ENCODE data around the gene SPOCK1.

Gene SPOCK1

DNA sequence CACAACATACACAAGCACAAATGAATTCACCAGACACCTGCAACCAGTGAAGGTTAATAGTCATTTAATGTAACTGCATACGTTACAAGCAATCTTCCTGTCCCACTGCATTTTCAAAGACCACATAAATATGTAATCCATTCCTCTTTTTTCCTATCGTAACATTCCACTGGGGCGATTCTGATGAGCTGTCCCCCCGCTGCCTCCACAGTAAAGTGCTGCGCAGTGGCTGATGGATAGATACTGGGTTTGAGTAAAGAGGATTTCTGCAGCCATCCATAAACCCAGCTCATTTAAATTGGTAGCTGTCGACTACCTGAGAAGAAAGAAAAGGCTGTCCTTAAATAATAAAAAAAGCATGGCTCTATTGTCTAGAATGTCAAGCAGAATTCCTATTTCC is 181.1 kb downstream of the SPOCK1 start:
- no peak for DNase-seq

DNA sequence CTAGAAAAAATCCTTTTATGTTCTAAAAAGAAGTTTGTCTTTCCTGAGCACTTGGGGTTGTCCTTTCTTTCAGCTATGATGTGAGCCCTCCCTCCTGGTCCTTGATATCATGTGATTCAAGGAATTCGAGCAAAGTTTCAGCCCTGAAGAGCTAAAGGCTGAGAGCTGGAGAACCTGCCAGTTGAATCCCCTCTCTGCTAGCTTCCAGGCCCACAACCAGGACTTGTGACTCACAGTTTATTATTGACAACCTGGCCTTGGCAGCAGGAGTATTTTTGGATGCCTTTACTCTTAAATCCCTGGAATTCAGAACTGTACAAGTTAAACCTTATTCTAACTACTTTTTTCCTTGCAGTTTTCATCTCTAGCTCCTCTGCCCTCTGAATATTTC is 182.8 kb downstream of the SPOCK1 start:
- DNase-seq: no peak

DNA sequence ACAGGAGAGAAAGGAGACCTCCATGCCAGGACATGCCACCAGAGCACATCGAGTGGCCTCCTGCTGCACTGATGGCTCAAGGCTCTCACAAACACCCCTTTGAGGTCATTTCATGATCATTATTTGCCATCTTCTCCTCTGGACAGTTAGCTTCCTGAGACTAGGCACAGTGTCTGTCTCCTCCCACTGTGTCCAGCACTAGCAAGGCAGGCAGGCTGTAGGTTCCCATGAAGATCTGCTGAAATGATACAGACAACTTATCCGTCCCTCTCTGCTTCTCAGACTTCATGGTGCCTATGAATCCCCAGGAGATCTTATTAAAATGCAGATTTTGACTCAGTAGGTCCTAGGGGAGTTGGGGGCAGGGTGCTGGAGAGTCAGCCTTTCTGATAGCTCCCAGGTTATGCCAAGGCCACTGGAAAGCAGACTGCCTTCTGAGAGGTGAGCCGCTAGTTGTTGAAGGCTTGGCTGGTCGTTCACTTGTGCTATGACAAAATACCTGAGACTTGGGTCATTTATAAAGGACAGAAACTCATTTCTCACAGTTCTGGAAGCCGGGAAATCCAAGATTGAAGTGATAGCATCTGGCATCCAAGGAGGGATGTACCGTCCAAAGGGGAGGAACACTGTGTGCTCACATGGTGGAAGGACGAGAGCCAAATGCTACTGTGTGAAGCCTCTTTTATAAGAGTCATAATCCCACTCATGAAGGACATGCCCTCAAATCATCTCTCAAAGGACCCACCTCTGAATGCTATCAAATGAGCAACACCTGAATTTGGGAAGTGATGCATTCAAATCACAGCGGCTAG is 183.4 kb downstream of the SPOCK1 start:
- DNase-seq: no peak

DNA sequence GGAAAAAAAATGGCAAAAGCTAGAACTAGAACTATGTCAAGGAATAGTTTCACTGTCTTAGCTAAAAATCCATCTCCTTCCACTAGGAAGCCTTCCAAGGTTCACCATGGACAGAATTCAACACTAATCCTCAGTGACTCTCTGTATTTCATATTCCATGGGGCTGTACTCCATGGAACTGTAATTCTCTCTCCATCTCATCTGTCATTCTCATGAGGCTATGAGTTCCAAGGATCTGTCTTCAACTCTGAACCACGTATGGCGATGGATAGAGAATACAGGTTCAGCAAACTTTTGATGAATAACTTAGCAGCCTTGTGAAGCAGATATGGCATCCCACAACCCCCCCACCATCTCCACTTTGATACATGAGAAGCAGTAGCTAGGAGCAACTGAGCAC is 184.0 kb downstream of the SPOCK1 start:
- DNase-seq: no peak

DNA sequence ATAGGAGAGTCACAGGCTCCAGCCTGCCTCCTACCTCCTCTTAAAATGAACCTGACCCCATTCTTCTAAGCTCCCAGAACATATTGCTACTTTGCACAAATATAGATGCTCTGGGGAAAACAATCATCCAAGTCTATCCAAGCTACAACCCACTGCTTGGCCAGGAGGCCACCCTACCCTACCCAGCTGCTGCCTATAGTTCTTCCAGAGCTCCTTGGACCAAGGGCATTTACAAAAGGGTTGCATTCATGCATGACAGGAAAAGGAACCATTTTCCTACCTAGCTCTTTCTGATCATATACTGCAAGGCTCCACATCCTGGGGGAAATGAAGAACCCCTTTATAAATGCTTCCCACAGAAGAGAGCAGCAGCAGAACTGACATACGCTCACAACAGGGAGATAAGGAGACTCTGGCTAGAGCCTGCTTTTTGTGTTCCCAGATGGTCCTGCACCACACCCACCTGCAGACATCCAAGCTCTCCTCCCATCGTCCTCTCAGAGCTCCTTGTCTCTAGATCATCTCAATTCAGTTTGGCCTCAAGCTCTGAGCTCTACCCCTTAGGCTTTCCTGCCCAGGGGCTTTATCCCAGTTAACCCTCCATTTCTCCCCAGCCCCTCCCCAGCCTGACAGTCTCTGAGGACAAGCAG is 185.5 kb downstream of the SPOCK1 start:
- no peak for DNase-seq

DNA sequence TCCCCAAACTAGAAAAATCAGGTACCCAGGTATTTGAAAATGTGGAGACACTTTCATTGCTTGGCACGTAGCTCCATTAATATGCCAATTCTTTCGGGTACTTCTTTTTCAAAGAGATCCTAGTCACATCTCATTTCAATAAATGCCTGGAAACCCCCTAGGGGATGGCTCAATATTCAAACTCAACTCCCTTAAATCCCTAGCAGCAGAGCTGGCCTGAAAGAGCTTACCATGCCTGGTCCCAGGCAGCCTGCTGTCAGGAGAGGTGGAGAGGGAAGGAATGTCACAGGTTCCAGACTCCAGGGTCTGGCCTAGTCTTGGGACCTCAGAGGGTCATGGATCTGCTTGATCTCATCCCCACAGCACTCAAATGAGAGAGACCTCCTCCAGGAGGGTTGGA is 187.1 kb downstream of the SPOCK1 start:
- no peak for DNase-seq

DNA sequence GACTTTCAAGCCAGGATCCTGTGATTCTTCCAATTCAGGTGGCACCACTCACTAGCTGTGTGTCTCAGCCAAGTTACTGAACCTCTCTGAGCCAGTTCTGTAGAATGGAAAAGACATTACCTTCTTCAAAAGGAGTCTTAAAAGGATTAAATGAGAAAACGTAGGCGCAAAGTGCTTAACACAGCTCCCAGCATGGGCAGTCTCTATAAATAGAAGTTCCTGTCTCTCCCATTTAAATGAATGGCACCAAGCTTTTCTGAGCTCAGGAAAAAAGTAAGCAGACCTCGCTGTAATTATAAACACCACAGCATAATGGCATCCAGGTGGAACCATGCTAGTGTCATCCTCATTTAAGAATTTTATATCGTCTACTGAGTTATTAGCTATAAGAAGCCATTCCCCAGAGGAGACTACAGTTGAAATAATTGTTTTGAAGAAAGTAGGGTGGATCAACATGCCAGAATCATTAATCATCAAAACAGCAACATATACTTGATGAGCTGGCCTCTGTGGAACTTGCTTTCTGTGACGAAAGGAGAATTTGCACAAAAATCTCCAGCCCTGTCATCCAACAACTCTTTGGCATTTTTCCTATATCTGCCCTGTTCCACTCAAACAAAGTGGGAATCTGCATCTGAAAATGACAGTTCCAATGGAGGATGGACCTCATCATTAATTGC is 188.9 kb downstream of the SPOCK1 start:
- DNase-seq: no peak

DNA sequence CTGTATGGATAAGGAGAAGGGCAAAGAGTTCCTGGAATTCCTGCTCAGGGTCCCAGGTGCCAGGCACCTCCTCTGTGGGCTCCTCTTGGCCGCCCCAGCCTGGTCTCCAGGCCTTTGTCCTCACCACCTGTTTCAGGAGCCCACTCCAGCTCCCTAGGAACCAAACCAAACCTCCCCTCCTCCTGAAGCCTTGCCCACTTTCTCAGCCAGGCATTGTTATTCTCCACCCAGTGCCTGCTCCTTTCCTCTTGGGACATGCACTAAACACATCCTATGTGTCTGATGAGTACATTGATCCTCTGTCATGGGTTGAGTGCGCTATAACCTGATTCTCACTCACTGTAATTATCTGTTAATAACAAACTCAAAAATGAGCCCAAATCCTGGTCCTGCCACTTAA is 189.8 kb downstream of the SPOCK1 start:
- no peak for DNase-seq

DNA sequence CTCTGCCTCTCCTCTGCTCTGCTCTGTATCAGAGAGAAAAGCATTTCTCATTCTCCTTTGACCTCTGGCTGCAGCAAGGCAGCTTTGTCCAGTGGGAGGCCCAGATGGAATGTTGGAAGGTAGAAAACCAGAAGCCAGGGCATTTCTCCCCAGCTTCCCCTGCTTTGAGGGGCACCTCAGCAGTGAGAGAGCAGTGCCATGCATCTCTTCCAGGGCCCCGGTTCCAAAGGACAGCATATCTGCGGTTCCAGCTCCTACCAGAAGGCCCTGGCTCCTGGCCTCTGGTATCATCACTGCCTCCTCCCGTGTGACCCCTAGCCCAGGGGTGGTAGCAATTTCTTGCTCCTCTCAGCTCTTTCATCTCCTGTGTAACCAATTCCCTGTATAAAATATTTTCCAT is 190.8 kb downstream of the SPOCK1 start:
- no peak for DNase-seq

DNA sequence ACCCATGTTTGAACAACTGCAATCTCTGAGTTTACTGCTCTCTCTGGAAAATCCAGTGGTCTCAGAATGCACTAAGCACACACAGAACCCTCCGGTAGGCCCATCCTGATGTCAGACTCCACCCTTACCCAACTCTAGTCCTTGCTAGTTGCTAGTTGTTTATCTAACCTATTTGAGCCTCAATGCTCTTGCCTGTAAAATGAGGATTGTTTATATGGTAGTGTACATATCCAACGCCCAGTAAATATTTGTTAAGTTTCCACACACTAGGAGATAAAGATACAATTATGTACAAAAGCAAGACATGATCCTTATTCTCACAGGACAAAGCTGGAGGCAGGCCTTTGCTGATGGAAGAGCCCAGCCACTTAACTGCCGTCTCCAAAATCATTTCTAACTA is 192.2 kb downstream of the SPOCK1 start:
- no peak for DNase-seq

DNA sequence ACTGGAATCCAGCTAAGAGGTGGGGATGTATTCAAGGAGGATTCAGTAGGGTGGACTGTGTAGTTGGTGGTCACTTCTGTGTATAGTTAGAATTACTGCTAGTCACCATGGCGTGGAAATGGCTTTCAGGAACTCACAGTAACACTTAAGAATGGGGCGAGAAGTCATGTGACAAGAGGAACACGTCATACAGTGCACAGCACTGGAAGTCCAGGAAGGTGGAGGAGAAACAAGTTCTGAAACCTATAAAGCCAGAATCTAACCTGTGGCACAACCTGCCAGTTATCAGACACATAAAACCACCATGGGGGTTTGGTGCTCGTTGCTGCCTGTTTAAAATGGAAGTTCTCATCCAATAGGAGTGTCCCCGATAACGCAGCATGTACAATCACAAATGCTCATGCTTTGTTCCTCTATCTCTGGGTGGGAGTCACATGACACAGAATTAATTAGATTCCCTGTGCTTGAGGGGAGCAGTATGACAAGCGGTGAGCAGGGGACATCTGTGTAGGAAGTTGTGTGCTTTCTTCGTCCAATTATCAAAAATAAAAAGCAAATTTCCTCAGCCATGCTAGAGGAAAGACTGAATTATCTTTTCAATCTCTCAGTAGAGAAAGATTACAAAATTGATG is 193.0 kb downstream of the SPOCK1 start:
- DNase-seq: no peak

DNA sequence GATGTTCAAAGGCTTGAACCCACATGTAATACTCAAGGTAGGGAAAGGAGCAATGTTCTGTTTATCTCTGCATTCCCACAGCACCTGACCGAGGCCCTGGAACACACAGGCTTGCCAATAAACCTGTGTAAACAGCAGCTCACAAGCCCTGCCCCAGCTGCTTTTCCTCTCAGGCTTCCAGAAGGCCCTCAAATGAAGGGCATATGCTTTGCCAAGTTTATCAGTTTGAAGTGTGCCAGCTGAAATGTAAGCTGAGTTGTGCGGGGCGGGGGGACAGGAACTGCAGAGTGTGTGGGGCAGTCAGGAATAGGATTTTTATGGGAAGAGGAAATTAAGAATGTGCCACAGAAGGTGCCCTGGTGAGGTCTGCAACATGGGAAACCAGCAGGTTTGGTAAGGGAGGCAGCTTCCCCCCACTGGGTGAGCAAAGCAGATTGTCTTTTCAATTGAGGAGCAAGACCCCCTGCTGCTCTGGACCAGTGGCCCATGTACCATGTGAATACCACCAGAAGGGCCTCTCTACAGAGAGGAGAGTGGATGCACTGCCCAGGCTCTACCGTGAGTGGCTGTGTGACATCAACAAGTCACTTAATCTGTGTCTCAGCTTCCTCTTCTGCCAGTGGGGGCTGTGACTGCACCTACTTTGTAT is 194.8 kb downstream of the SPOCK1 start:
- no peak for DNase-seq

DNA sequence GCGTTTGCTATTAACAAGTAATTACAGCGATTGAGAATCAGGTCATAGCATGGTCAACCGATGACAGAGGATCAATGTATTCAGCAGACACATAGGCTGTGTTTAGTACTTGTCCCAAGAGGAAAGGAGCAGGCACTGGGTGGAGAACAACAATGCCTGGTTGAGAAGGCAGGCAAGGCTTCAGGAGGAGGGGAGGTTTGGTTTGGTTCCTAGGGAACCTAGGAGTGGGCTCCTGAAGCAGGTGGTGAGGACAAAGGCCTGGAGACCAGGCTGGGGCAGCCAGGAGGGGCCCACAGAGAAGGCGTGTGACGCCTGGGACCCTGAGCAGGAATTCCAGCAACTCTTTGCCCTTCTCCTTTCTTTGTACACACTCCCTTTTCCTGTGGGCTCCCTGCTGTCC is 195.6 kb downstream of the SPOCK1 start:
- DNase-seq: no peak

DNA sequence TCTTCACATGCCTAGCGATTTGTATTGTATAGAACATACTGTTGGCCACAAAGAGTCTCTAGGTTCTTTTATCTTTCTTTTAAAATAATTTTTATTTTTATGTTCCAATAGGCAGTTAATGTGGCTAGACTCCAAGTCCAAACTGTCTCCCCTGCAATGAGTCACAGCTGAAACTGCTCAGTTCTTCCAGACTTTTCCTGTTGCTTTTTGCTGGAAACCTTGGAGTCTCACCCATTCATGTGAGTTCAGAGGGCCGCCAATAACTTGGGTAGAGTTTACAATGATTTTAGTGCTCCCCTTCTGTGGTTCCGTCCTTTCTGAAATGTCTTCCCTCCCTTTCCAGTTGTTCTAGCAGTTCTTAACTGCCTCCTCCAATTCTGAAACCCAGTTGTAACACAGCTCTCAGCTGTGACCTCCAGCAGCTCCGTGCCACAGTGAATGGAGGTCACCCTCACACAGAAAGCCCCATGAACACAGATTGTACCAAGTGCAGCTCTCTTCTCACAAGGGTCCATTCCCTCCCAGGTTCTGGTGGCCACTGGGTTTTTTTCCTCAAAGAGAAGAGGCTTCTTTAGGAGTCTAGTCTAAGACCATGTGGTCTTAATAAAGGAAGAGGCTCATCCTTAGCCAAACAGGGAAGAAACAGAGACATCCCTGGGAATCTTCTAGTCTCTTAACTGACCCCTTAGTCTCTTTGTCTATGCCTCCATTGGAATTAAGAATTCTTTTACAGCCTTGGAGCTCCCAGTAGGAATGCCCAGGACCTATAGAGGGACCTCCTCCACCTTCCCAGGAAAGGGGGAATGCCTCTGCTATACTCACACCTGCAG is 198.5 kb downstream of the SPOCK1 start:
- DNase-seq: no peak

DNA sequence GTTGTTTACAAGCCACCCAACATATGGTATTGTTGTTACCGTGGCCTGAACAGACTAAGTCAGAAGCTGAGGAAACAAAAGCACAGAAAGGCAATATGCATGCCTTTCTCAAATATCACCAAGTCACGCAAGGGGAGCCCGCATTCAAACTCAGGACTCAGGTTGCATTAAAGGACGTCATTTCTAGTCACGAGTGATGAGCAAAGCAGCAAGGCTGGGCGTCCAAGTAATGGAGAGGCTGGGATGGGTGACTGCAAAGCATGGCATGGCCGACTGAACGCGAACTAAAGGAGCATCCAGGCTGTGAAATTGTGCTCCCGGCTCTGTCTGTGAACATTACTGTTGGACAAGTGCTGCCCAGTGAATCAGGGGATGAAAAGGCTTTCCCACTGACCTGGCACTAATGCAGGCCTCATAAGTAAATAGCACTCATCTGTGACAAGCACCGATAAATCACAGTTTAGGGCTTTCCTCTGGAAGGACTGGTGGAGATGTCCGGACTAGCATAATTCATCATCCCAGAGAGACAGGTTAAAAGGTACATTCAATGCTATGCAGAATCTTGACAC is 202.8 kb downstream of the SPOCK1 start:
- no peak for DNase-seq

DNA sequence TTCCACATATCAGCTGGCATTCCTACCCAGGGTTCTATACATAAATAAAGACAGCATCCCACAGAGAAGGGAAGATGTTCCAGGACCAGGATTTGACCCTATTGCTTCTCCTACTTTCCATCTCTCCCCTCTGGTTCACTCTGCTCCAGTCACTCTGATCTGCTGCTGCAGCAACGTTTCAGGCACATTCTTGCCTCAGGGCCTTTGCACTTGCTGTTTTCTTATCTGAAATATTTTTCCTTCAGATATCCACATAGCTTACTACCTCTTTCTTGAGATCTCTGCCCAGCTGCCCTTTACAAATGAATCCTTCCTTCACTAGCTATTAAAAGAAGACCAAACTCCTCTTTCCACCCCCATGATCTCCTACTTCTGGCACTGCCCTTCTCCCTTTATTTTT is 204.5 kb downstream of the SPOCK1 start:
- DNase-seq: no peak

DNA sequence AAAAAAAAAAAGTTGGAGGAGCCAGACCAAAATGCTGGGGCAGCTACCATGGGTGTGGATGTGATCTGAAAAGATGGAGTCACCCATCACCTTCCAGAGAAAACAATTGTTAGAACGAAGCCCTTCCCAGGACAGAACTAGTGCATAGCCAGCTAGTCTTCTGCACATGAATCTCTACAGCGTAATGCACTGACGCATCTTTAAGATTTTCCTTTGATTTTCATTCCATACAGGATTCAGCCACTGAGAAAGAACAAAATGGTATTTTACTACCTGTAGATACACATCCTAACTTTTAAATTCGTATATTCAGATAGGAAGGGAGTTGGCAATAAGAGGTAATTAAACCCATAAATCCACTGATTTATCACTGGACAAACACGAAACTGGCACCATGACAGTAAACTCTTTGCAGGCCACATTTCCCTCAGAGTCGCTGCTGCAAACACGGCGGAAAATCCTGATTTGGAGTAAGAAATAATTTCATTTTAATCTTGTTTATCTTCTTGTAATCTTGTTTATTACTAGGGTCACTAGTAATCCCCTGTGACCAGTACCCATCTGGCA is 206.6 kb downstream of the SPOCK1 start:
- no peak for DNase-seq

DNA sequence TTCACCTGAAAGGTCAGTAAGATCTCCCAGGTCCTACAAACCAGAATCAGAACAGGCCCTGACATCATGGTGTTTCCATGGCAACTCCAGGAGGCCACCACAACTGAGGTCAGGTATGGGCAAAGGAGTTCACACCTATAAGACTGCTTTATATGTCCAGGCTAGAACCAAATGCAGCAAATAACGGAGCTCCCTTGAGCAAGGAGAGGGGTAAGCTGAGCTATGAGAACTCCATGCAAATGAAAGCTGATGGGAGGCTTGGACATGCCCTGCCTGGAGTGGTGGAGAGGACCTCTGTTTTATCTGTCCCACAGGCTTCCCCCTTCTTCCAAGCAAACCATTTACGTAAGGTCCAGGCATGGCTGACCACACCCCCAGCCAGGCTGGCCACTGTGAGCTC is 207.7 kb downstream of the SPOCK1 start:
- DNase-seq: no peak

DNA sequence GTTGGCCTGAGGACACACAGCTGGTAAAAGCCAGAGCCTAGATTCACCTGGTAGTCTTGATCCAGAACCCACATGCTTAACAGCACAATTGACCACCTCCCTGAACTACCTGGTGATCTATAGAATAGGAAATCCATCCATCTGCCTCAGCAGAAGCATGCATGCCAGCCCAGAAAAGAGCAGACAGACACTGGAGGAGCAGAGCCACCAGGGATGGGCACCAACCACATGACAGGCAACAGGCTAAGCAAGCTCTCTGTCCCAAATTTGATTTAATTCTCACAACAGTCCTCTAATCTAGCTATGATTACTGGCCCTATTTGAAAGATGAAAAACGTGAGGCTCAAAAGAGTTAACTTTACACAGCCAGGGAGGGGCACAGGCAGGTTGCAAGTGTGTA is 208.1 kb downstream of the SPOCK1 start:
- DNase-seq: no peak

DNA sequence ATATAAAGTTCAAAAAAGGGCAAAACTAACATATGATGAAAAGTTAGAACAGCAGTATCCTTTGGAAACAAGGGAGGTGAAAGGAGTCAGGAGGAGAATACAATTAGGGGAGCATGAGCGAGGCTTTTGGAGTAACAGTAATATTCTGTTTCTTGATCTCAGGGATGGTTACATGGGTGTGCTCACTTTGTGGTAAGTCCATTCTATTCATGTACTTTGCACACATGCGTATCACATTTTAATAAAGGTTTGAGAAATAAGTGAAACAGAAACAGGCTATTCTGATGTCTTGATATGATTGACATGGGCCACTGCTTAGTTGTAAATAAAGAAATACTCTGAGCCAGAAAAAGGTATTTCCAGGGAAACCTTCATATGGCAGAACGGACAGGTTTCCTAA is 208.8 kb downstream of the SPOCK1 start:
- no peak for DNase-seq

DNA sequence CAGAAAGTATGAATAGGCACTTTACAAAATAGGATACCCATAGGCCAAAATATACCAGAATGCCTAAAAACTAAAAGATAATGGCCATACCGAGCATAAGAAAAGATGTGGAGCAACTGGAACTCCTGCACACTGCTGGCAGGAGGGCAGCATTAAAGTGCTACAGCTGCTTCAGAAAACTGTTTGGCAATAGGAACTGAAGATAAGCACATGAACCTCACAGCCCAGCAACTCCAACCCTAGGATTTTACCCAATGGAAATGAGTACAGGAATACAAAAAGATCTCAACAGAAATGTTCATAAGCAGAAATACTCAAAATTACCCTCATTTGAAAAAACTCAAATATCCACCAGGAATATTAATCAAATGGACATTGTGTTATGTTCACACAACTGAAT is 209.3 kb downstream of the SPOCK1 start:
- DNase-seq: no peak

DNA sequence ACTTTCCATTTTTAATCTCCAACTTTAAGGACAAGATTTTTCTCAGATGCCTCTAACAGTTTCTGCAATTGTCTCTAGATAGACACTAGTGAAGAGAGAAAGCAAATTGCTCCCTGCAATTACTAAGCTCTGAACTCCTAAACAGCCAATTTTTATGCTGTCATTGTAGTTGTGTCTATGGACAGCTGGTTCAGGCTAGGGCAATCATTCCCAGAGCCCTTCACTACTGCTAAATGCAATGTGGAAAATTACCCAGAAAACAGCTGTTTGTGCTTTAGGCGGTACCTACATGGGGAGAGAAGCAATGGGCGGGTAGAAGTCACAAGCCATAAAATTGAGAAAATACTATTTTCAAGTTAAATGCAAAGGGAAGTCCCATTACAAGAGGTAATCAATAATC is 211.6 kb downstream of the SPOCK1 start:
- DNase-seq: no peak
